ENCODE measurements around the gene CABLES1. TPM values are rescaled to one million over a fixed set of nuclear protein-coding genes. Genes with fewer than 3 reads are reported as not detected.
"Not testable (repeated sequence)": the region's sequence is repeated elsewhere in the genome, so short reads cannot be mapped to it uniquely, and the experiment has no call there.

The CABLES1 gene
- total RNA-seq, 2 donors from 2014 or later: 4.2 to 11.9 TPM

GRCh38 chr18:23092121-23092520 lies 43.2 kb upstream of the CABLES1 start:
- ATAC-seq: no peak
- H3K9me3 ChIP-seq: no peaks in the 10 kb centered on the region
- intact Hi-C loops (cut with DNase I): no loop called here

GRCh38 chr18:23093130-23093529 lies 42.2 kb upstream of the CABLES1 start:
- WGBS, 2 donors: 87 to 92% methylated on average over 10 of the region's 10 CpGs
- not testable (repeated sequence) for ATAC-seq

More at GRCh38 chr18:23092121-23092520, 43.2 kb upstream of the CABLES1 start:
- Histone ChIP-seq H3K4me3 (no peak overlapping the region), H3K27ac (no peak overlapping the region), H3K27me3 (no peaks in the 10 kb centered on the region), H3K36me3 (replicated peaks in 1 of 2; ENCODE audit: insufficient read depth in 1 of 2, low read depth in 2 of 2) (no peaks in the 10 kb centered on the region), H3K4me1 (no peaks in the 10 kb centered on the region)
- no peak for DNase-seq
- WGBS, 2 donors: 94 to 95% methylated on average over 7 to 8 of the region's 9 CpGs
- TF ChIP-seq CTCF (IDR thresholded peaks at IDR 0.05) (no peak), POLR2A (IDR thresholded peaks at IDR 0.05) (no peak)

GRCh38 chr18:23093772-23094171 lies 41.5 kb upstream of the CABLES1 start:
- no peak overlapping the region for H3K4me3 ChIP-seq
- no peak overlapping the region for H3K27ac ChIP-seq
- intact Hi-C loops (cut with DNase I): no loop called here
- WGBS, 2 donors: 79 to 82% methylated on average over 9 of the region's 9 CpGs
- H3K4me1 ChIP-seq: no peaks in the 10 kb centered on the region
- ATAC-seq: no peak
- no peak for DNase-seq
- no peaks in the 10 kb centered on the region for H3K9me3 ChIP-seq
- no peaks in the 10 kb centered on the region for H3K36me3 ChIP-seq (replicated peaks in 1 of 2; ENCODE audit: insufficient read depth in 1 of 2, low read depth in 2 of 2)
- TF ChIP-seq CTCF (IDR thresholded peaks at IDR 0.05) (no peak), POLR2A (IDR thresholded peaks at IDR 0.05) (no peak)
- H3K27me3 ChIP-seq: no peaks in the 10 kb centered on the region

More at GRCh38 chr18:23093130-23093529, 42.2 kb upstream of the CABLES1 start:
- H3K4me3 ChIP-seq; H3K27ac ChIP-seq; DNase-seq; H3K9me3 ChIP-seq; H3K27me3 ChIP-seq; H3K4me1 ChIP-seq; H3K36me3 ChIP-seq (replicated peaks in 1 of 2; ENCODE audit: insufficient read depth in 1 of 2, low read depth in 2 of 2); intact Hi-C loops (cut with DNase I): not testable (repeated sequence)

- H3K4me1 ChIP-seq: no peaks in the 10 kb centered on the region
- ATAC-seq (no peak), DNase-seq (no peak)
- no peak overlapping the region for H3K4me3 ChIP-seq
- no peaks in the 10 kb centered on the region for H3K36me3 ChIP-seq (replicated peaks in 1 of 2; ENCODE audit: insufficient read depth in 1 of 2, low read depth in 2 of 2)
- H3K27me3 ChIP-seq: no peaks in the 10 kb centered on the region
- 34 to 35% methylated on average over 18 of the region's 18 CpGs for WGBS, 2 donors
- no peak overlapping the region for H3K27ac ChIP-seq
- TF ChIP-seq POLR2A (IDR thresholded peaks at IDR 0.05): no peak
- TF ChIP-seq CTCF (IDR thresholded peaks at IDR 0.05): no peak
- no peaks in the 10 kb centered on the region for H3K9me3 ChIP-seq
- intact Hi-C loops (cut with DNase I): no loop called here
Observed at GRCh38 chr18:23094411-23095190, 40.7 kb upstream of the CABLES1 start.

GRCh38 chr18:23095463-23095862 lies 39.8 kb upstream of the CABLES1 start:
- H3K36me3 ChIP-seq (replicated peaks in 1 of 2; ENCODE audit: insufficient read depth in 1 of 2, low read depth in 2 of 2): no peaks in the 10 kb centered on the region
- no peaks in the 10 kb centered on the region for H3K4me1 ChIP-seq
- no peak for DNase-seq
- H3K27ac ChIP-seq: no peak overlapping the region
- TF ChIP-seq CTCF (IDR thresholded peaks at IDR 0.05): no peak
- TF ChIP-seq POLR2A (IDR thresholded peaks at IDR 0.05): no peak
- intact Hi-C loops (cut with DNase I): no loop called here
- no peak overlapping the region for H3K4me3 ChIP-seq
- no peaks in the 10 kb centered on the region for H3K27me3 ChIP-seq
- WGBS, 2 donors: 75 to 81% methylated on average over 6 of the region's 6 CpGs
- no peak for ATAC-seq
- no peaks in the 10 kb centered on the region for H3K9me3 ChIP-seq

GRCh38 chr18:23097016-23097415 lies 38.3 kb upstream of the CABLES1 start:
- H3K4me3 ChIP-seq; H3K36me3 ChIP-seq (replicated peaks in 1 of 2; ENCODE audit: insufficient read depth in 1 of 2, low read depth in 2 of 2); intact Hi-C loops (cut with DNase I); H3K4me1 ChIP-seq; H3K27ac ChIP-seq; DNase-seq; H3K27me3 ChIP-seq; ATAC-seq; H3K9me3 ChIP-seq: not testable (repeated sequence)
- 84 to 88% methylated on average over 8 of the region's 8 CpGs for WGBS, 2 donors
